IgD-negative memory B cell (primary cell): ENCODE results near the gene ZNF418. TPM values are rescaled to one million over a fixed set of nuclear protein-coding genes. Genes with fewer than 3 reads are reported as not detected.

Source experiments
- H3K27ac Mint-ChIP-seq, 3 donors: one replicate each; pipeline ENCODE4 v1.8.0; 2020 to 2022; ENCODE audit warnings: mild to moderate bottlenecking in 3 of 3, mixed read lengths in 3 of 3, moderate library complexity in 1 of 3
- H3K27me3 Mint-ChIP-seq: one replicate; pipeline ENCODE4 v1.8.0; 2021; ENCODE audit warnings: mixed read lengths
- H3K36me3 Mint-ChIP-seq: one replicate; pipeline ENCODE4 v1.8.0; 2020; ENCODE audit warnings: mild to moderate bottlenecking, mixed read lengths
- H3K4me1 Mint-ChIP-seq, 3 donors: one replicate each; pipeline ENCODE4 v1.8.0; 2020 to 2022; ENCODE audit warnings: mixed read lengths in 3 of 3, mild to moderate bottlenecking in 1 of 3
- H3K4me3 Mint-ChIP-seq, 4 donors: one replicate each; pipeline ENCODE4 v1.8.0; 2020 to 2022; ENCODE audit warnings: mild to moderate bottlenecking in 4 of 4, mixed read lengths in 4 of 4, moderate library complexity in 3 of 4
- H3K9me3 Mint-ChIP-seq, 3 donors: one replicate each; pipeline ENCODE4 v1.8.0; 2020 to 2021; ENCODE audit warnings: mixed read lengths in 3 of 3, mild to moderate bottlenecking in 1 of 3
- polyA plus RNA-seq: library from polyadenylated mRNA; unstranded; fragments of 300-500 nt; fragmentation: Illumina TruSeq; gene quantifications from one replicate; pipeline ENCODE4 v1.2.3, GENCODE V29; 2021

ZNF418 gene
- 6.0 TPM for polyA plus RNA-seq

- Mint-ChIP-seq H3K36me3 (peaks cover 20% of the 10 kb centered on the region), H3K4me3 (peak within 1 kb of the TSS; percentile 92 to 97 (median 96)), H3K9me3 (peaks cover 11 to 47% (median 24%) of the 10 kb centered on the region in 3 donors), H3K27me3 (no peaks in the 10 kb centered on the region), H3K4me1 (peaks cover 7 to 8% (median 7%) of the 10 kb centered on the region in 3 donors), H3K27ac (peak within 1 kb of the TSS; percentile 51 to 89 (median 71))
Measured at GRCh38 chr19:57934820-57935665, at the start of gene ZNF418. TSS of gene ZNF418 (minus strand) at chr19:57935402. CDS start at chr19:57933822, 1,580 bp downstream.

GRCh38 chr19:57978586-57979289 is 43.5 kb upstream of the ZNF418 start:
- Mint-ChIP-seq H3K27ac (peak overlapping the region in 1 of 3 donors; percentile 10), H3K4me3 (no peak overlapping the region), H3K27me3 (no peaks in the 10 kb centered on the region), H3K36me3 (peaks cover 44% of the 10 kb centered on the region), H3K9me3 (peaks cover 34 to 72% (median 66%) of the 10 kb centered on the region in 3 donors), H3K4me1 (peaks cover 0 to 3% (median 0%) of the 10 kb centered on the region in 3 donors)

GRCh38 chr19:57974434-57974833 is 39.2 kb upstream of the ZNF418 start, which contains the start of gene C19orf18:
TSS of gene C19orf18 (minus strand) at chr19:57974534. CDS start at chr19:57974432, 102 bp downstream.
- H3K27ac Mint-ChIP-seq = peak within 1 kb of the TSS in 1 of 3 donors; percentile 47
- no peaks in the 10 kb centered on the region for H3K27me3 Mint-ChIP-seq
- H3K36me3 Mint-ChIP-seq = peaks cover 16% of the 10 kb centered on the region
- H3K9me3 Mint-ChIP-seq = peaks cover 16 to 53% (median 53%) of the 10 kb centered on the region in 3 donors
- peaks cover 0 to 1% (median 0%) of the 10 kb centered on the region in 3 donors for H3K4me1 Mint-ChIP-seq
- H3K4me3 Mint-ChIP-seq = no peak within 1 kb of the TSS

DNA sequence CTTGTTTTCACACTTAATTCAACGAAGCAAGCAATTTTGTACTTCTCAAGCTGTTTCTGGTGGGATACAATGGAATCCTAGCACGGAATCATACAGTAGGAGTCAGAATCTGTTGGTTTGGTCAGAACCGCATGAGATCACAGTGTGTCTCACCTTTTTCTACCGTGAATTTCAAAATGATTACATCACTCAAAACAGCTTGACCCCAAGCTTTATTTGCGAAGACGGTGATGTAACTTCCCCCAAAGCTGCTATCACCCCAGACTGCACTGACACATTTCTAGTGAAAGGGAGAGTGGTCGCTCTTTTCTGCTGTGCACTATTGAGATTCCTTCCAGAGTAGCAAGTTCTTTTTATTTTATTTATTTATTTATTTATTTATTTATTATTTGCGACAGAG is 29.6 kb upstream of the ZNF418 start:
- H3K4me1 Mint-ChIP-seq = peaks cover 0 to 2% (median 0%) of the 10 kb centered on the region in 3 donors
- no peak overlapping the region for H3K4me3 Mint-ChIP-seq
- H3K27me3 Mint-ChIP-seq = no peaks in the 10 kb centered on the region
- peaks cover 10 to 30% (median 19%) of the 10 kb centered on the region in 3 donors for H3K9me3 Mint-ChIP-seq
- peaks cover 4% of the 10 kb centered on the region for H3K36me3 Mint-ChIP-seq
- H3K27ac Mint-ChIP-seq = no peak overlapping the region

GRCh38 chr19:57961785-57962184 is 26.6 kb upstream of the ZNF418 start:
- H3K36me3 Mint-ChIP-seq = peaks cover 2% of the 10 kb centered on the region
- H3K9me3 Mint-ChIP-seq = peaks cover 5 to 31% (median 25%) of the 10 kb centered on the region in 3 donors
- no peaks in the 10 kb centered on the region for H3K27me3 Mint-ChIP-seq
- peak overlapping the region in 1 of 4 donors; percentile 12 for H3K4me3 Mint-ChIP-seq
- no peak overlapping the region for H3K27ac Mint-ChIP-seq
- H3K4me1 Mint-ChIP-seq = peaks cover 0 to 2% (median 0%) of the 10 kb centered on the region in 3 donors

DNA sequence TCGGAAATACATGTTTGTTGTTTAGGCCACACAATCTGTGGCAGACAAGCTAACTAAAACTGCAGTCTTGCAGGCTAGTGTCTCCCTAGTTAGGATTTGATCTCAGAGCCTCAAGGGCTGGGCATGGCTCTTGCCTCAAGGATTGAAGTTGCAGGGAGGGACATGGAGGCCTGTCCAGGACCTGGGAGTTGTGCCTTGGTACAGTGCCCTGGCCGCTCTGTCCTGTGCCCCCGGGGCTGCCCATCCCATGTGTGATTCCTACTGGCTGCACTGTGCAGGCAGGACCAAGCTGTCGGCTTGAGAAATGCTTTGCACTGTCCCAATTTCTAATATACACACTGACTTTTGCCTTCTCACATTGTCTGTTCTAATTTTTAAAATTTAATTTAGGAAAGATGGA is 19.8 kb upstream of the ZNF418 start:
- peaks cover 6 to 42% (median 23%) of the 10 kb centered on the region in 3 donors for H3K9me3 Mint-ChIP-seq
- no peak overlapping the region for H3K27ac Mint-ChIP-seq
- no peaks in the 10 kb centered on the region for H3K4me1 Mint-ChIP-seq
- no peak overlapping the region for H3K4me3 Mint-ChIP-seq
- H3K36me3 Mint-ChIP-seq = peaks cover 4% of the 10 kb centered on the region
- H3K27me3 Mint-ChIP-seq = no peaks in the 10 kb centered on the region

DNA sequence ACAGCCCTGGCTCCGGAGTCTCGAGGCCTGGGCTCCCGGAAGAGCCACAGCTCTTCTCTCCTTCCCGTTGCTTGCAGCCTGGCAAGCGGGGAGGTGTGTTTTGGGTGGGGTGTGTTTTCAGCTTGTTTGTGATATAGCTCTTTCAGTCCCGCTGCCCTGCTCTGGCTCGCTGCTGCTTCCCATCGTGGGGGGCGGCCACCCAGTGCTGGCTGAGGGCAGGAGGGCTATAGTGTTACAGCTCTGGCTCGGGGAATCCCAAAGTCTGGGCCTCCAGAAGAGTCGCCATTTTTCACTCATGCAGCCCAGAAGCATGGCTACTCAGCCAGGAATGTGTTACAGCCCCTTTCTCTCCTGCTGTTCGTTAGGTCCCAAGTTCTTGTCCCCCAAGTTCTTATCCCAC is 14.5 kb upstream of the ZNF418 start:
- Mint-ChIP-seq H3K27ac (no peak overlapping the region), H3K9me3 (peaks cover 16 to 40% (median 20%) of the 10 kb centered on the region in 3 donors), H3K4me1 (peaks cover 13 to 21% (median 14%) of the 10 kb centered on the region in 3 donors), H3K27me3 (no peaks in the 10 kb centered on the region), H3K36me3 (peaks cover 11% of the 10 kb centered on the region), H3K4me3 (peak overlapping the region in 2 of 4 donors; percentile 69 to 80)

DNA sequence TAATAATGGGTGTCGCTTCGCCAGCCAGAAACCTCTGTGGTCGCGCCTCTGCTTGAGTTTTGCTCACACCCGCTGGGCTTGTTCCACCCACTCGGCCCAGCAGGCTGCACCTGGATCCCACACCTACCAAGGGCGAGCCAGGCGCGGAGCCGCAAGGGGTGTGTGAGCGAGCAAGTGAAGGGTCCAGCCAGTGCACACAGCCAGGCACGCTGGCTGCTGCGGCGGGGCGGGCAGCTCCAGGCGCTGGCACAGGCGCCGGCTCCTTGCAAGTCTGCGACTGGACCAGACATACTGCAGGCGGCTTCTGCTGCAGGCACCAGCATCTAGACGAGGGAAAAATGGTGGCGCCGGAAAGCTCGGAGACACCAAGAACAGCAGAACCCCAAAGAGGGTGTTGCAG is 14.1 kb upstream of the ZNF418 start:
- no peaks in the 10 kb centered on the region for H3K27me3 Mint-ChIP-seq
- H3K4me3 Mint-ChIP-seq = no peak overlapping the region
- peaks cover 13 to 21% (median 14%) of the 10 kb centered on the region in 3 donors for H3K4me1 Mint-ChIP-seq
- H3K36me3 Mint-ChIP-seq = peaks cover 12% of the 10 kb centered on the region
- no peak overlapping the region for H3K27ac Mint-ChIP-seq
- H3K9me3 Mint-ChIP-seq = peaks cover 13 to 36% (median 22%) of the 10 kb centered on the region in 3 donors

DNA sequence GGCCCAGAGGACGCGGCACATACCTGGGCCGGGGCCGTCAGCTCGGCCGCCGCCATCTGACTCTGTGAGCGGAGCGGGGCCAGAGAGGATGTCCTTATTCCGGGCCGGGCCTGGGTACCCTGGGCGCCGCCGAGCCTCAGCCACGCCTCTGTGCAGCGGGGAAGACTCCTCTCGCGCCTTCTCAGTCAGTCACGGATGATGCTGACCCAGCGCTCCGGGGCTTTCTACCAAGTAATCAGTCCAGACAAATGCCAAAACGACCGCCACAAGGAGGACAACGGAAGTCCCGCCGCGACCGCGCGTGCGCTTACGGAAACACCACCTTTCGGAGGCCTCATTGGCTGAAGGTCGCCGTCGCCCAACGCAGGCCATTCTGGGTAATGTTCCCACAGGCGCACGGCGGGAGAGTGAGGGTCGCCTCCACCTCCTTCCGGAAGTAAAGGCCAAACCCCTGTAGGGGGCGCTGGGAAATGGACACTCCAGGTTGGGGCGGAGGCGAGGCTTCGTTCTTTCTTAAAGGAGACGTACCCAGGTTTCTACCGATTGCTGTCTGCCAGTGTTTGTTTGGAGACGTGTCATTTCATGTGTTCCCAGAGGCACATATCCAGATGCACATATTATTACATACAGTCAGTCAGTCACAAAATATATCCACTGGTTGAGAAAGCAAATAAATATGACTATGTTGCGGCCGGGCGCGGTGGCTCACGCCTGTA is 12.4 kb upstream of the ZNF418 start, which contains the start of gene ZNF256:
Gene ZNF256 (minus strand): TSS at position 288 of the 716 bp plus-strand sequence. CDS start 232 bp downstream, at position 56.
- H3K27me3 Mint-ChIP-seq = no peaks in the 10 kb centered on the region
- H3K4me3 Mint-ChIP-seq = peak within 1 kb of the TSS; percentile 94 to 99 (median 98)
- peaks cover 20 to 41% (median 31%) of the 10 kb centered on the region in 3 donors for H3K9me3 Mint-ChIP-seq
- peaks cover 25% of the 10 kb centered on the region for H3K36me3 Mint-ChIP-seq
- H3K4me1 Mint-ChIP-seq = peaks cover 15 to 21% (median 16%) of the 10 kb centered on the region in 3 donors
- peak within 1 kb of the TSS; percentile 82 to 92 (median 92) for H3K27ac Mint-ChIP-seq

GRCh38 chr19:57947088-57947418 is 11.9 kb upstream of the ZNF418 start:
- H3K36me3 Mint-ChIP-seq = peaks cover 31% of the 10 kb centered on the region
- H3K9me3 Mint-ChIP-seq = peaks cover 23 to 46% (median 33%) of the 10 kb centered on the region in 3 donors
- H3K27me3 Mint-ChIP-seq = no peaks in the 10 kb centered on the region
- peak overlapping the region in 2 of 3 donors; percentile 82 to 92 for H3K27ac Mint-ChIP-seq
- peaks cover 15 to 21% (median 16%) of the 10 kb centered on the region in 3 donors for H3K4me1 Mint-ChIP-seq
- peak overlapping the region; percentile 94 to 99 (median 98) for H3K4me3 Mint-ChIP-seq

DNA sequence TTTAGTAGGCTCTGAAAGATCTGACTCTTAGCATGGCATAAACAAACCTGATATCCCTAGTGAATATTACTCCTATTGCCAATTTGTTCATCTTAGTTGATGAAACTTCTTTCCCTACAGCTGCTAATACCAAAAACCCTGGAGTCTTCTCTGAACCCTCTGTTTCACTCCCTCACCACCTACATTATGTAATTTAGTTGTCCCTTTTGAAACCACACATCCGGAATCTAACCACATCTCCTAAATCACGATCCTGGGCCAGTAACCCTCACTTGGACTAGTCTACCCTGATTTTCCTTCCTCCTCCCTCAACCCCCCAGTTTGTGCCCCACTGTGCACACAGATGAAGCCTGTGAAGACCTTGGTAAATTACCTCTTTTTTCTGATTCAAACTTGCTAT is 11.1 kb upstream of the ZNF418 start:
- Mint-ChIP-seq H3K4me1 (peaks cover 15 to 21% (median 16%) of the 10 kb centered on the region in 3 donors), H3K9me3 (peaks cover 29 to 50% (median 37%) of the 10 kb centered on the region in 3 donors), H3K4me3 (peak overlapping the region; percentile 86 to 99 (median 96)), H3K27ac (peak overlapping the region in 2 of 3 donors; percentile 42 to 55), H3K36me3 (peaks cover 38% of the 10 kb centered on the region), H3K27me3 (no peaks in the 10 kb centered on the region)

GRCh38 chr19:57941593-57941992 is 6.4 kb upstream of the ZNF418 start:
- H3K4me3 Mint-ChIP-seq = peak overlapping the region in 1 of 4 donors; percentile 43
- H3K4me1 Mint-ChIP-seq = peaks cover 11 to 16% (median 12%) of the 10 kb centered on the region in 3 donors
- no peaks in the 10 kb centered on the region for H3K27me3 Mint-ChIP-seq
- H3K9me3 Mint-ChIP-seq = peaks cover 33 to 52% (median 45%) of the 10 kb centered on the region in 3 donors
- peaks cover 48% of the 10 kb centered on the region for H3K36me3 Mint-ChIP-seq
- H3K27ac Mint-ChIP-seq = no peak overlapping the region

DNA sequence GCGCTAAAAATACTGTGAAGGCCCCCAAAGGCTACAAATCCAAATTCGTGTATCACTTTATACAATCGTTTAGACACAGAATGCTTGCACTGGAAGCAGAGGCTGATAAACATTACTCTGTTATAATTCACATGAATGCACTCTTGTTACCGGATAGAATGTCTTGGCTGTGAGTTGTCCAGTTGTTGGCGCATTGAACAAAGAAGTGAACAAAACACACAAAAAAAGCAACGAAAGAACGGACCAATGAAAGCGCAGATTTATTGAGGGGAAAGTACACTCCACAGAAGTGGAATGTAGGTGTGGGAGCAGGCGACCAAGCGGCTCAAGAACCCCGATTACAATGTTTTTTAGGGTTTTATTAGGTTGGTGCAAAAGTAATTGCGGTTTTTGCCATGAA is 529 bp upstream of the ZNF418 start:
- H3K36me3 Mint-ChIP-seq = peaks cover 20% of the 10 kb centered on the region
- peak overlapping the region in 1 of 3 donors; percentile 51 for H3K27ac Mint-ChIP-seq
- peak overlapping the region in 3 of 4 donors; percentile 95 to 97 (median 96) for H3K4me3 Mint-ChIP-seq
- H3K4me1 Mint-ChIP-seq = peaks cover 7 to 9% (median 7%) of the 10 kb centered on the region in 3 donors
- no peaks in the 10 kb centered on the region for H3K27me3 Mint-ChIP-seq
- H3K9me3 Mint-ChIP-seq = peaks cover 12 to 41% (median 24%) of the 10 kb centered on the region in 3 donors

DNA sequence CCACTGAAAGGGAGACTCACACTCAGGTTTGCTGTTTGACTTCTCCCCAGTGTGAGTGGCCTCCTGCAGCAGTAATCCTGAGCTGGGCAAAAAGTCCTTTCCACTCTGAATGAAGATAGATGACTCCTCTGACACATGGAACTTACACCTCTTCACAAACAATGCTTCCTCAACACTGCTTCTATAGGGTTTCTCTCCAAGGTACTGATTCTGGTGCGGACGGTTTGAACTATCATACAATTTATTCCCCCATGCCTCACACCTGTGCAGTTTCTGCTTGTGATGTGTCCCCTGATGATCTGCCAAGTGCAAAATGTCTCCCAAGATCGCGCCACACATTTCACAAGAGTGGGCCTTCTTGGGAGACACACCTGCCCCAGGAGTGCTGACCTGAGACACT is 7.6 kb downstream of the ZNF418 start:
- Mint-ChIP-seq H3K36me3 (peaks cover 12% of the 10 kb centered on the region), H3K9me3 (peaks cover 14 to 32% (median 28%) of the 10 kb centered on the region in 3 donors), H3K27me3 (no peaks in the 10 kb centered on the region), H3K4me1 (no peaks in the 10 kb centered on the region), H3K27ac (no peak overlapping the region), H3K4me3 (peak overlapping the region in 2 of 4 donors; percentile 4 to 10)
